LNCAP (cell line): ENCODE measurements around the gene CLEC2A.

Source experiments
- TF ChIP-seq, protein P1 (sequence below): fragments of 450-650 bp; IDR thresholded peaks from 2 replicates; pipeline ENCODE4 v1.5.1; 2017; ENCODE audit warnings: mild to moderate bottlenecking

Gene CLEC2A, protein sequence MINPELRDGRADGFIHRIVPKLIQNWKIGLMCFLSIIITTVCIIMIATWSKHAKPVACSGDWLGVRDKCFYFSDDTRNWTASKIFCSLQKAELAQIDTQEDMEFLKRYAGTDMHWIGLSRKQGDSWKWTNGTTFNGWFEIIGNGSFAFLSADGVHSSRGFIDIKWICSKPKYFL

DNA sequence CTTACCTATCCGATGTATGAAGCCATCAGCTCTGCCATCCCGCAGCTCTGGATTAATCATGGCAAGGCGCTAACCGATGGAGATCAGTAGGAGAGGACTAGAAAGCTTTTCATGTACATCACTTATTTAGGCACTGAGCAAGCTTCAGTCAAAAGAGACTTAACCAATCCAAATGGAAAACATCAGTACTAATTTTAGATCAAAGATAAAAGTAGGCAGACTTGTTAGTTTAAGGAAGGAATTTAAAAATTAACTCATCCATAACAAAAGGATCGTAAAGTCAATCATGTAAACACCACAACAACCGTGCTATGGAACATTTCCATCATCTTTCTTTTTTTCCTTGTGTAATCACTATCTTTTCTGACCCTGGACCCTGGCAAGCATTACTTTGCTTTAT is at the start of gene CLEC2A:
TSS of gene CLEC2A (minus strand) at position 101 of the 400 bp plus-strand sequence. CDS start at position 60, 41 bp downstream.
- TF ChIP-seq, protein P1, sequence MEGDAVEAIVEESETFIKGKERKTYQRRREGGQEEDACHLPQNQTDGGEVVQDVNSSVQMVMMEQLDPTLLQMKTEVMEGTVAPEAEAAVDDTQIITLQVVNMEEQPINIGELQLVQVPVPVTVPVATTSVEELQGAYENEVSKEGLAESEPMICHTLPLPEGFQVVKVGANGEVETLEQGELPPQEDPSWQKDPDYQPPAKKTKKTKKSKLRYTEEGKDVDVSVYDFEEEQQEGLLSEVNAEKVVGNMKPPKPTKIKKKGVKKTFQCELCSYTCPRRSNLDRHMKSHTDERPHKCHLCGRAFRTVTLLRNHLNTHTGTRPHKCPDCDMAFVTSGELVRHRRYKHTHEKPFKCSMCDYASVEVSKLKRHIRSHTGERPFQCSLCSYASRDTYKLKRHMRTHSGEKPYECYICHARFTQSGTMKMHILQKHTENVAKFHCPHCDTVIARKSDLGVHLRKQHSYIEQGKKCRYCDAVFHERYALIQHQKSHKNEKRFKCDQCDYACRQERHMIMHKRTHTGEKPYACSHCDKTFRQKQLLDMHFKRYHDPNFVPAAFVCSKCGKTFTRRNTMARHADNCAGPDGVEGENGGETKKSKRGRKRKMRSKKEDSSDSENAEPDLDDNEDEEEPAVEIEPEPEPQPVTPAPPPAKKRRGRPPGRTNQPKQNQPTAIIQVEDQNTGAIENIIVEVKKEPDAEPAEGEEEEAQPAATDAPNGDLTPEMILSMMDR = no peak

DNA sequence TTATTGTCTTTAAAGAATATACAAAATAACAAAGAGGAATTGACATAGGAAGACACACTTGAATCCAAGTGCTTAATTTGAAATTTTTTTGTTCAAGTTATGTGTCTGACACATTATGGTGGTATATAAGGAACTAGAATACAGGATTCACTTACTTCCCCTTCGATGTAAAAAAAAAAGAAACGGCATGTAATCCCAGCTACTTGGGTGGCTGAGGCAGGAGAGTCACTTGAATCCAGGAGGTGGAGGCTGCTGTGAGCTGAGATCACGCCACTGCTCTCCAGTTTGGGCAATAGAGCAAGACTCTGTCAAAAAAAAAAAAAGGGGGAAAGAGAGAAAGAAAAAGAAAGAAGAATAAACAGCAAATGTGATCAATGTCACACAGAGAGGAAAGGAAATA is 48.0 kb upstream of the CLEC2A start:
- TF ChIP-seq, protein P1 = no peak

DNA sequence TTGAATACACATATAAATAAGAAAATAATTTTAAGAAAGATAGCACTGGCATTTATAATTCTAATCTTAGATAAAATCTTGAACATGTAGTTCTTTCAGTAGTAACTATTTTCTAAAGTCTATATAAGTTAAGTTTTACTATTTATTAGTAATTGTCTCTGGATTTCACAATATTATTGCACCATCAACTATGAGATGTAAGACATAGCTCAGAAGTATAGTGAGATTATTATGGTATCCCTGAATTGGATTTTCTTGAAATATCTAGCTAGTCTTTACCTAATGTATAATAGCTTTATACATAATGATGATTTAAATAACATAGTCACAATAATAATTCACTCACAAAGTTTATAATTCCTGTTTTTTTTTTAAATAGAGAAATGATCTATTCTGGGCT is 45.7 kb upstream of the CLEC2A start:
- TF ChIP-seq, protein P1 = no peak

DNA sequence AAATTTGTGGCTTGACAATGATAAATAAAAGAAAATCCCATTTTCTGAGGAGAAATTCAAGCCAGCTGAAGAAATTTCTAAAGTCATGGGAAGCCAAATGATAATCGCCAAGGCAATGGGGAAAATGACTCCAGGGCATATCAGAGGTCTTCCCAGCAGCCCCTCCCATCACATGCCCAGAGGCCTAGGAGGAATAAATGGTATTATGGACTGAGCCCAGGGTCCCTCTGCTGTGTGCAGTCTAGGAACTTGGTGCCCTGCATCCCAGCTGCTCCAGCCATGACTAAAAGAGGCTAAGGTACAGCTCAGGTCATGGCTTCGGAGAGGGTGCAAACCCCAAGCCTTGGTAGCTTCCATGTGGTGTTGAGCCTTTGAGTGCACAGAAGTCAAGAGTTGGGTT is 43.4 kb upstream of the CLEC2A start:
- TF ChIP-seq, protein P1 = no peak

DNA sequence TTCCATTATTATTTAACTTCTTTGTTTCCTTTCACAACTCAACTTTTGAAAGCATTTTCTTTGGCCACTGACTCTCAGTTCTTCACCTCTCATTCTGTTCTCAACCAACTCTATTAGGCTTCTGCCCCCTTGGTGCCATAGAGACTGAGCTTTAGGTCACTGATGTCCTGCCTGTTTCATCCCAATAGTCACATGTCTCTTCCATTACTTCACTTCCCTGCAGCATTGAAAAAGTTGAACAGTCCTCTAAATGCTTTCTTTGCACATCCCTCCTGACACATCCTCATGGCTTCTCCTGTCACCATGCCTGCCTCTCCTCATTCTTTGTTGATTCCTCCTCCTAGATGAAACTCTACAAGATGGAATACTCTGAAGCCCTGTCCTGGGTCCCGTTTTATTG is 41.8 kb upstream of the CLEC2A start:
- TF ChIP-seq, protein P1 = no peak

DNA sequence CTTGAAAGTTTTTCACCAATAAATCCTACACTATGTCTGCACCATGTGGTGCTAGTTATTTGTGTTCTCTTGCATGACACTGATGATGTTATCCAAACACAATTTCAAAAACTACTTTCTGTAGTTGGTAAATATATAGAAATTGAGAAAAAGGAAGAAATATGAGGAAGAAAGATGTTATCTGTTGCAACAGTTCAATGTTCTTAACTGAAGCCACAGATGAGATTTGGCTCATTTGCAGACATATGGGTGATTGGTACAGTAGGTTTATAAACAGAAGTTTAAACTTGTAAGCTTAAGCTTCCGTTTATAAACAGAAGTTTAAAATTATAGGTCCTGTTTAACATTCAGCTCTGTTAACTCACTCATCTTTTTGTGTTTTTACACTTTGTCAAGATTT is 39.0 kb upstream of the CLEC2A start, which contains the start of gene CLEC12A:
TSS of gene CLEC12A (plus strand) at position 229 of the 400 bp plus-strand sequence. CDS start 188 bp downstream, outside the sequence.
- TF ChIP-seq, protein P1 = no peak

DNA sequence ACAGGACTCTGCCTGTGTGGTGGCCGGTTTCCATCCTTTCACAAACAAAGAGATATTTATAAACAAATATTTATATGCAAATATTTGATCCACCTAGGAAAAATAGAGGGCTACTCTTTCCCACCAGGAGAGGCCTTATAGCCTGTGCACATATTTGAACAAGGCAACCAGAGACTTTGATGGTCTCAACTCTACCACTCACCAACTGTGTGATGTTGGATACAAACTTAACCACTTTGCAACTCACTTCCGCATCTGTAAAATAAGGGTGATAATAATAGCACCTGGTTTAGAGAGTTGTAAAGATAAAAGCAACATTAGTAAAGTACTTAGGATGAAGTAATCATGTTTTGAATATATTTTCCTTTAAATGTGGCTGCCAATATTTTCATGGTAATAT is 37.5 kb upstream of the CLEC2A start:
- TF ChIP-seq, protein P1 = no peak

DNA sequence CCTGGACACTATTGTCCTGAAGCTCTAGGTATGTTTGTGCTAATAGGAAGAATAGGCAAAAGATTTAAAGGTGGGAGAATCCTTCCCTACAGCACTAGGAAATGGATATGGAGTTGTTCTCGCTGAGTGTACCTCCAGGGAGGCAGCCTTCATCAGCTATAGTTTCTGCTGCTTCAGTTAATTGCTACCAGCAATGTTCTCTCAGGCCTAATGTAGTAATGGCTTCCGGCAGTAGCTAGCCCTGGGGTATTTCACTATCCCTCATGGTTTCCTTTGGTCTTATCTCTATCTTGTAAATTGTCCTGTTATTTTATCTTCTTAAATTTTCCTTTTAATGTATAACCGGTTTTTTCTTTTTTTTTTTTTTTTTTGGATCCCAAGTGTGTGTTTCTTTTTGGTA is 29.7 kb upstream of the CLEC2A start:
- TF ChIP-seq, protein P1 = no peak
